Measurements from ENCODE around the gene AGAP3.

Gene AGAP3

DNA sequence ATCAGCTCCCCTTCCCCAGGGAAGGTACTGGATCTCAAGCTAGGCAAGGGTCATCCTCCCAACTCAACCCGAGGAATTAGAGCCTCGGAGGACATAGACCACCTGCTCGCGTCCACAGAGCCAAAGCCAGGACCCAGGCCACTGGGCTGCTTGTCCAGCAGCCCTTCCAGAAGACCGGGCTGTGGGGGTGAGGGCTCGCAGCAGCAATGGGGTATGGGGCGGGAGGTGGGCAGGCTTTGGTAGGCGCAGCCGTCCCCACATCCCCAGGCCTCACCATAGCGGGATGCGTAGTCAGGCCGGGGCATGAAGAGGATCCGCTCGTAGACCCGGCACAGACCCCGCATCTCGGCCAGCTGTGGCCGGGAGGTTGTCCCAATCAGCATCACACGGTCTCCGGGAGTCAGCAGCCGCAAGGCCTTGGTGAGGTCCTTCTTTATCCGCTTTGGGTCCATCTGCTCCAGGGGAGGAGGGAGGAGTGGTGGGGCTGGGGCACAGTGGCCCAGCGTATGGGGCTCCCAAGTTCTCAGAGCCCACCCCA, 105.8 kb downstream of the AGAP3 start:
- no peak for DNase-seq

DNA sequence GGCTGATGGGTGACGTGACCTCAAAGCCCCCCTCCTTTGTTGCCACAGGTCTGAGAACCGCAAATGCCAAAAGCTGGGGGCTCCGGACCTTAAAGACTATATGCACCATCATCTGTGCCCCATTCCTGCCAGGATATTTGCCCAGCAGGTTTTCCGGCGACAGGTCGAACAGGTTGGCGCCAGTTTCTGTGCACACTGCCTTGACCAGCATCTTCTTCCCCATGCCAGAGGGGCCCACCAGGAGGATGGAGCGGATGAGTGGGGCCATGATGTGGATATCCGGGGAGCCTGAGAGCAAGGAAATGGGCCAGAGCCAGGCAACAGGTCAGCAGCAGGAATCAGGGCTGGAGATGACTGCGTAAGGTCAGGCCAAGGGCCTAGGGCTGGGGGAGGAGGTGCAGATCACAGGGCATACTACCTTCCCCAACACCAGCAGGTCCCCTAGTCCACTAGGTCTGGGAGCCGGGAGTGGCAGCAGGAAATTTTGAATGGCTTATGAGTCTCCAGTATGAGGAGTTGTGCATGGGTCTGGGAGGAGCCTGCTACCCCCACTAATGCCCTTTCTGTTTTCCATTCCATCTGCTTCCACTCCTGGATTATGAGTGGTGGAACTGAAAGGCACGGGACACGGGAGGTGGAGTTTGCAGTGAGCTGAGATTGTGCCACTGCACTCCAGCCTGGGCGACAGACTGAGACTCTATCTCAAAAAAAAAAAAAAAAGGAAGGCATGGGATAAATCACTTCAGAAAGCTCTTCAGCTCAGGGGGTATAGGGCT, 107.1 kb downstream of the AGAP3 start:
- no peak for DNase-seq
